BJ (cell line): Measurements from ENCODE around the gene HERC3. TPM values are rescaled to one million over a fixed set of nuclear protein-coding genes. Genes with fewer than 3 reads are reported as not detected.
A peak's percentile ranks its signal among the peaks of the same experiment; 100 is the strongest.

ENCODE experiments used
- CTCF ChIA-PET: fragments of 350-600 bp; formaldehyde crosslinking; extraction: SDS; loops from one replicate; lab custom pipeline; 2021; ENCODE audit warnings: antibody characterized with exemption, inconsistent platforms; lab: Yijun Ruan, JAX
- POLR2A ChIA-PET: fragments of 300-600 bp; sonication (Branson Sonifier 250); formaldehyde crosslinking; extraction: SDS; loops from one replicate; lab custom pipeline; 2021; ENCODE audit warnings: antibody characterized with exemption; lab: Charles Lee
- DNase-seq: peaks from one replicate; pipeline ENCODE4 v3.0.0-alpha.2; 2011; ENCODE audit warnings: low read depth
- H3K27me3 ChIP-seq: 2 replicates; pipeline ENCODE4 v1.6.0; 2011; ENCODE audit warnings: low read length; ENCODE audit not compliant: control insufficient read depth, insufficient read depth
- H3K36me3 ChIP-seq: 2 replicates; pipeline ENCODE4 v1.5.1; 2011; ENCODE audit warnings: low read length; ENCODE audit not compliant: control insufficient read depth, insufficient read depth
- H3K4me3 ChIP-seq: 2 replicates; pipeline ENCODE4 v1.5.1; 2011; ENCODE audit warnings: low read depth, mild to moderate bottlenecking, control low read depth, low read length
- CTCF ChIP-seq: IDR thresholded peaks from 2 replicates; pipeline ENCODE4 v1.5.1; 2011; ENCODE audit warnings: low read depth, mild to moderate bottlenecking, control low read depth, inconsistent platforms, low read length, moderate library complexity; ENCODE audit not compliant: insufficient read depth
- polyA plus RNA-seq: library from polyadenylated mRNA; depleted of rRNA; stranded (reverse); fragments of >200 nt; gene quantifications from 2 replicates; pipeline ENCODE4 v1.2.3, GENCODE V29; 2011

HERC3 gene
- polyA plus RNA-seq, 1 experiment = 13.0 TPM

DNA sequence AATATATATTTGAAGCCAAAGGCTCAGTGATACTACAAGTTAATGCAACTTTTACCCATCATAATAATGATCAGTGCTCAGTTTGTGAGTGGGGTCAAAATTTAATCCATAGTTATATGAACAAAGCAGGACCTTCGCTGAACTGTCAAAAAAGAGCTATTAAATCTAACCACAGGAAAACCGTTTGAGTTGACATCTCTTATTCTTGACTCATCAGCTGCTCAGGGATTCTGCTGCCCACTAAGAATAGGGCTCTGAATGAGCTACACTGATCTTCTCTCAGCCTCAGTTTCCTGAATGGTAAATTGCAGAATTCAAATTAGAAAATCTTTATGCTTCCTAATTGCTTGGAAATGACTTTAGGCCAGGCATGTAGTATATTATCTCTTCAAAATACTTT lies 150.3 kb downstream of the HERC3 start:
- H3K4me3 ChIP-seq = no peak overlapping the region
- POLR2A ChIA-PET = no interaction called here
- CTCF ChIA-PET = no interaction called here

DNA sequence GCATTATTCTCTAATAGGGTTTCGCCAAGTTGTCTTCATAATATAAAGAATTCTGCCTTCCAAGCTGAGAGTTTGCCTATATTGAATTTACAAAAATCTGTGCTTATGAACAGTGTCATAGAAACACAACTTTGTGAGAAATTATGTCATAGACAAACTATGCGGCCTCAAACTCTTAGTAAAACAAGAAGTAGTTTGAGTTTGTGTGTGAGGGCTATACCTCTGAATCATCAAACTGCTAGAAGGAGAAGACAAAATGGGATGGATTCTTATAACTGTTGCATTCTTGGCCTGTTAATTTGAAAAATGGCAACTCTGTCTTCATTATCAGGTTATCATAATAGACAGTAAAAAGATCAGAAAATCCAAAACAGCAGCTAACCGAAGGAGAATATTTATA lies 151.4 kb downstream of the HERC3 start:
- CTCF ChIA-PET = no interaction called here
- POLR2A ChIA-PET = no interaction called here
- no peak for TF ChIP-seq CTCF
- no peak overlapping the region for H3K4me3 ChIP-seq
- peak; percentile 51 for DNase-seq
- peaks cover 6% of the 10 kb centered on the region for H3K36me3 ChIP-seq
- no peaks in the 10 kb centered on the region for H3K27me3 ChIP-seq

More for the DNA sequence above, 150.3 kb downstream of the HERC3 start:
- Histone ChIP-seq H3K36me3 (peaks cover 5% of the 10 kb centered on the region), H3K27me3 (no peaks in the 10 kb centered on the region)
- DNase-seq = no peak
- no peak for TF ChIP-seq CTCF

GRCh38 chr4:88744609-88745008 lies 152.3 kb downstream of the HERC3 start:
- no peak overlapping the region for H3K4me3 ChIP-seq
- no peak for DNase-seq
- H3K27me3 ChIP-seq = no peaks in the 10 kb centered on the region
- ChIA-PET POLR2A (no interaction called here), CTCF (interaction anchor here (1.2 kb wide), 1 partner anchor 14 kb away, joined by 4 read pairs; no protein-coding TSS in a partner anchor)
- peaks cover 9% of the 10 kb centered on the region for H3K36me3 ChIP-seq
- no peak for TF ChIP-seq CTCF

GRCh38 chr4:88745175-88745574 lies 152.9 kb downstream of the HERC3 start:
- DNase-seq = no peak
- no peaks in the 10 kb centered on the region for H3K27me3 ChIP-seq
- ChIA-PET CTCF (interaction anchor here (1.2 kb wide), 1 partner anchor 13 kb away, joined by 4 read pairs; no protein-coding TSS in a partner anchor), POLR2A (no interaction called here)
- H3K36me3 ChIP-seq = peaks cover 11% of the 10 kb centered on the region
- no peak for TF ChIP-seq CTCF
- no peak overlapping the region for H3K4me3 ChIP-seq

GRCh38 chr4:88745581-88746163 lies 153.4 kb downstream of the HERC3 start:
- Histone ChIP-seq H3K4me3 (no peak overlapping the region), H3K27me3 (no peaks in the 10 kb centered on the region), H3K36me3 (peaks cover 14% of the 10 kb centered on the region)
- ChIA-PET CTCF (interaction anchor here (1.2 kb wide), 1 partner anchor 13 kb away, joined by 4 read pairs; no protein-coding TSS in a partner anchor), POLR2A (no interaction called here)
- no peak for DNase-seq
- no peak for TF ChIP-seq CTCF
